GM18502 (cell line): ENCODE results near the gene ZNF276.
A peak's percentile ranks its signal among the peaks of the same experiment; 100 is the strongest.
"Not testable (repeated sequence)": the region's sequence is repeated elsewhere in the genome, so short reads cannot be mapped to it uniquely, and the experiment has no call there.

ENCODE experiments used
- ATAC-seq: cut with Tn5 transposase; IDR thresholded peaks from one replicate; pipeline ENCODE4 v1.9.1; 2021; ENCODE audit warnings: mild to moderate bottlenecking; ENCODE audit not compliant: unreplicated experiment, poor library complexity

ZNF276 gene

DNA sequence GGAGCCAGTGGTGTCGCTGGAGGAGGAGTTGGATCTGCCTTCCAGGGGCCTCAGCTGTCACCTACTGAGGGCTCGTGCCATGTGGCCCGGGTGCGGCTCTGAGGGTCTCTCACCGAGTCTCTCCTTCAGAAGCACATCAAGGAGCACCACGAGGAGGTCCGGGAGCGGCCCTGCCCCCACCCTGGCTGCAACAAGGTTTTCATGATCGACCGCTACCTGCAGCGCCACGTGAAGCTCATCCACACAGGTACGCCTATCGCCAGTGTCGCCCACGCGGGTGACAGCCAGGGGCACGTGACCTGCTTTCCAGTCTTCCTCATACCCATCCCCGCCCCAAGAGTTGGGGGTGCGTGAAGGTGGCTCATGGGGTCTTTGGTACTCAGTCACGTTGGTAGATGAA, 12.5 kb downstream of the ZNF276 start:
- no peak for ATAC-seq

DNA sequence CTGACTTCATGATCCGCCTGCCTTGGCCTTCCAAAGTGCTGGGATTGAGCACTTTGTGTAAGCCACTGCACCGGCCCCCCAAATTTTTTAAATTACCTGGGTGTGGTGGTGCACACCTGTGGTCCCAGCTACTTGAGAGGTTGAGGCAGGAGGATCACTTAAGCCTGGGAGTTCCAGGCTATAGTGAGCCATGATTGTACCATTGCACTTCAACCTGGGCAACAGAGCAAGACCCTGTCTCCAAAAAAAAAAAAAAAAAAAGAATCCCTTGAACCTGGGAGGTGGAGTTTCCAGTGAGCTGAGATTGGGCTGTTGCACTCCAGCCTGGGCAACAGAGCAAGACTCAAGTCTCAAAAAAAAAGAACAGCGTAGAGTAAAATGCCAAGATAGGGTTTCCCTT, 15.2 kb downstream of the ZNF276 start:
- ATAC-seq, result no peak

DNA sequence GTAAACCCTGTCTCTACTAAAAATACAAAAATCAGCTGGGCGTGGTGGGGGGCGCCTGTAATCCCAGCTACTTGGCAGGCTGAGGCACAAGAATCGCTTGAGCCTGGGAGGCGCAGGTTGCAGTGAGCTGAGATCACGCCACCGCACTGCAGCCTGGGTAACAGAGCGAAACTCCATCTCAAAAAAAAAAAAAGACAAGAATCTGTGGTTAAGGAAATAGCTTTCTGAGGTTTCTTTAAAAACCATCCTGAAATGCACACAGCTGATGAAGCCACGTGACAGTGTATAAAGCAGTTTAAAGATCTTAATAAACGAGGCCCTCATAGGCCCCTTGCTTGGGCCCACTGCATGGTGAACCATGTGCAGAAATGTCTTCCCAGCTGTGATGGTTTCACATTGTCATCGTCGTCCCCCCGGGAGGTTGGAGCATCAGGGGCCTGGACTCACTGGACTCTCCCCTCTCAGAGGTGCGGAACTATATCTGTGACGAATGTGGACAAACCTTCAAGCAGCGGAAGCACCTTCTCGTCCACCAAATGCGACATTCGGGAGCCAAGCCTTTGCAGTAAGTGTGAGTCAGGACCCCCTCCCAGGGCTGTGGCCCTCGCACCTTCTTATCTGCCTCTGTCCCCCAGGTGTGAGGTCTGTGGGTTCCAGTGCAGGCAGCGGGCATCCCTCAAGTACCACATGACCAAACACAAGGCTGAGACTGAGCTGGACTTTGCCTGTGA, 16.2 kb downstream of the ZNF276 start:
- ATAC-seq, result no peak

DNA sequence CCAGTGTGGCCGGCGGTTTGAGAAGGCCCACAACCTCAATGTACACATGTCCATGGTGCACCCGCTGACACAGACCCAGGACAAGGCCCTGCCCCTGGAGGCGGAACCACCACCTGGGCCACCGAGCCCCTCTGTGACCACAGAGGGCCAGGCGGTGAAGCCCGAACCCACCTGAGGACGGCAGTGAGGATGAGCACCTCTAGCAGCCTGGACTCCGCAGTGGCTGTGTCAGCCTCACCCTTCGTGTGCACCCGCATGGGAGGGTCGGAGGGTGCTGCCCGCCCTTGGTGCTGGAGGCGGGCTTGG, 16.7 kb downstream of the ZNF276 start:
- ATAC-seq, result no peak

DNA sequence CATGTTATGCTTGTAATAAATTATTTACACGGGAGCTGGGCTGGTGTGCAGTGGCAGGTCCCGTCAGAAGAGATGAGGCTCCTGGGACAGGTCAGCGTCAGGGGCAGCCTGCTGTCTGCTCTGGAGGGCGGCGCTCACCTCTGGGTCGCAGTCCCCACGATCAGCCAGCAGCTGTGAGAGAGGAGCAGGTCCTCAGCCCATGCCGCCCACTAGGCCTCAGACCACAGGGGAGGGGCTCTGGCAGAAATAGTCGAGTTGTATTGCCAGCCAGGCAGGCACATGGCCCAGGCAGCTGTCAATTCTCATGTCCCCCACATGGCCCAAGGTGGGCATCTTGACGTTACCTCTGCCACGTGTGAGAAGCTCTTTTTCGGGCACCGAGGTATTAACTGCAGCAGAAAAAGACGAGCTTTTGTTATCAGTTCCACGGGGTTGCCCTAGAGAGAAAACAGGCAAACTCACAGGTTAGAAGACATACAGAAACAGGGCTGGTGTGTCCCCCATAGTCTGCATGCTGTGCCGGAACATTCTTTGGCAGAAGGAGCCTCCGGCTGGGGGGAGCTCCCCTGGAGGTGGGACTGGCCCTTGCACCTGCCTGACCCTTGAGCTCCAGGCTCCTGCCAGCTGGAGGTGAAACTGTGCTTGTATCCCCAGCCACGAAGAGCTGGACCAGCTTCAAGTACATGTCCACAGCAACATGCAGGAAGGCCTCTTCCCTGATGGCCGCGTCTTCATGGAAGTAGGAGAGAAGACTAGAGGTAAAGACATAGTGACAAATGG, 17.4 kb downstream of the ZNF276 start:
- no peak for ATAC-seq

DNA sequence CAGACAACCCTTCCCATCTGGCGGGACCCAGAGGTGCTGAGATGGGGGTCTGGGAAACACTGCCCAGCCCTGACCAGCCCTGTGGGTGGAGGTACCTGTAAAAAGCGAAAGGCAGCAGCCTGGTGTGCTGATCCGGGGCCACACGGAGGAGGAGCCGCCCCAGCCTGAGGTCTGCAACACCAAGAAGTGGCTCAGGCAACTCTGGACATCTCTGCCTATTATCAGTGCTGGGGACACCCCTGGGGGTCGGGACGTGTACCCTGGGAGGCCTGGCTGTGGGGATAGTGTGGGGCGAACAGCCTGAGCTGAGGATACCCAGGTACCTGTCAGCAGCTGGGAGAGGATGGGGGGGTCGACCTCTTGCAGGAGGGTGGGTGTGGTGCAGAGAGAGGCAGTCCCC, 18.0 kb downstream of the ZNF276 start:
- no peak for ATAC-seq

DNA sequence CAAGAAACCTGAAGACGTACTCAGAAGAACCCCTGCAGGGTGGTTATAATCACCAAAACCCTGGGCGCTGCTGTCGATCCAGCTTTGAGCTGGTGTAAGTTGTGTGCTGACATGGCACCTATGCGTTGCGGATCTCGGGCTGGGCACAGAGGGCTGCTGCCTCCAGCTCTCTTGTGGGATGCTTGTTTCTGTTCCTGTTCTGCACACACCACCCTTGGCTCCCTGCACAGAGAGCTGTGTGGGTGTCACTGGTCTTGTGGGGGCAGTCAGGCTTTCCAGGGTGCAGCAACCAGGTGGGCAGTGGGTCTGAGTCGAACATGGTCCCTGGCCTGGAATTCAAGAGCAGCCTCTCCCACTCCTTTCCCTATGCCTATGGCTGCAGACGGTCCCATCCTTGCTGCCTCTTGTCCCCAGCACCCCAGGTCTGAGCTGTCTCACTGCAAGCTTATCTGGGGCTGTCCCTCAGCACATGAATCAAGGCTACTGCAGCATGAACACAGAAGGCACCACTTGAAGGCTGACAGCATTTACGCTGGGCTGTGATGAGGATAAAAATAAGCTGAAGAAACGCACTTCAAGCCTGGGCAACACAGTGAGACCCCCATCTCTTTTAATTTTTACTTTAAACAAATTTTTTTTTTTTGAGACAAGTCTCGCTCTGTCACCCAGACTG, 20.1 kb downstream of the ZNF276 start:
- no peak for ATAC-seq

DNA sequence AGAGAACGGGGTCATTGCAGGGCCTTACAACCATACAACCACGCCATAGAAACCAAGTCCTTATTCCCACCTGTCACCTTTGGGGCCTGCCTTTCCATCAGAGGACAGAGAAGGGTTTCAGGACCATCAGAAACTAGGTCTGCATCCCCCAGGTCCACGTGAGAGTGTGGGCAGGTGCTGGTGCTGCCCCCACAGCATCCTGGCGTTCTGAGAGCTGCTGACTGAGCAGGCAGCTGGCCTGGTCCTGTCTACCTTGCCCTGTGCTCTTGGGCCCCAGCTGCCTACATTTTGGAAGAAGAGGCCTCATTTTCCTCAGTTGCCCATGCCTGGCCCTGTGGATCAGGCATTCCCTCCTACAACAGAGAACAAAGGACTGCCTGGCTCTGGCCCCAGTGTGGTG, 21.6 kb downstream of the ZNF276 start:
- ATAC-seq, result no peak

DNA sequence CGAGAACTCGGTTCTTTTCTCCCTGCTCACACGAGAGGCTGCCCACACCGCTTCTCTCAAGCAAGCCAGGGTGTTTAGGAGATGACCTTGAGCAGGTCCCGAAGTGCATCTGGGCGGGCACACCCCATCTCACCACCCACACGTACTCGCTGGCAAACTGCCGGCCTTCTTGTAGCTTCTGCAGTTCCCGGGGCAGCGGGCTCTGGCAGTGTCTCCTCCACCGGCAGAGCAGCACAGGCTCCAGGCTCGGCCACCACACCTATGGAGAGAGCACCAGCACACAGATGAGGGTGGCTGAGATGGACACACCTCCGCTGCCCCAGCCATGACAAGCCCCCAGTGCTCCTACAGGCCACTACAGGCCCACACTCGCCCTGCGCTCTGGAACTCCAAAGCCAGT, 23.5 kb downstream of the ZNF276 start:
- ATAC-seq, result no peak

DNA sequence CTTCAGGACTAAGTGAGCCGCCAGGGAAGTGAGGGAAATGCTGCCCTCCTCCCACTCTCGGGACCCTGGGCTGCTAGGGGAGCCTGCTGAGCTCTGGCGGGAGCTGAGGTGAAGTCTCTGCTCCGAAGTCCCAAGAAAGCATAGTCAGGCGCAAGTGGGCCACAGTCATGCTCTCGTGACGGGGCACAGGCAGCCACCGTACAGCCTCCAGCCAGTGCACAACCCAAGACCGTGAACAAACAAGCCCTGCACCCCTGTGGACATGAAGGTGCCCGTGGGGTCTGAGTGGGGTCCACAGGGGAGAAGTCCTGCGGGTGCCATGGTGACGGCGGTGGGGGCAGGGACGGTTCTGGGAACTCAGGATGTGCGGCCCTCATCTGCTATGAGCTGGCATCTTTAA, 24.7 kb downstream of the ZNF276 start:
- ATAC-seq, result no peak

DNA sequence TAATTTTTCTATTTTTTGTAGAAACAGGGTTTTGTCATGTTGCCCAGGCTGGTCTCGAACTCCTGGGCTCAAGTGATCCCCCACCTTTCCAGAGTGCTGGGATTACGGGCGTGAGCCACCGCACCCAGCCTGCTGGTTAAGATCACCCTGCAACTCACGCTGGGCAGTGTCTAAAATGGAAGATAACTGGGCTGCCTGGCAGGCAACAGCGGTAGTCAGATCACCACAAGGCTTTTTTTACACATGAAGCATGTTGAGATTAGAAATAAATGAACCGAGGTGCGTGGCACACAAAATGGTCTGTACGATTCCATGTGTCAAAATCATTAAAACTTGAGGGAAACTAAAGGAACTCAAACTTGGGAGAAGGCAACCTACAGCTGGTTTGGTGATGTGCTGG, 26.7 kb downstream of the ZNF276 start:
- no peak for ATAC-seq

DNA sequence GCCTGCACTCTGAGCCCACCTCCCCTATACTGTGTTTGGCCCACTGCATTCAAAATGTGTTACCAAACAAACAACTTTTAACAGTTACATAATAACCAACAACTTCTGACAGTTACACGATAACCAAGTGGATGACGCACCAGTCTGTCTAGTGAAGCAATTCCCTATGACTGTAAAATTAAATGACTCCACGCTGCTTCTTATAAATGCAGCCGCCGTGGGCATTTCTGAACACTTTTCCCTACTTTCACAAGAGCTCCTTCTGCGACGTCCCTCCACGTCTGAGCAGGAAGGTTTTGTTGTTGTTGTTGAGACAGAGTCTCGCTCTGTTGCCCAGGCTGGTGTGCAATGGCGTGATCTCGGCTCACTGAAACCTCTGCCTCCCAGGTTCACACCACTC, 27.6 kb downstream of the ZNF276 start:
- no peak for ATAC-seq

DNA sequence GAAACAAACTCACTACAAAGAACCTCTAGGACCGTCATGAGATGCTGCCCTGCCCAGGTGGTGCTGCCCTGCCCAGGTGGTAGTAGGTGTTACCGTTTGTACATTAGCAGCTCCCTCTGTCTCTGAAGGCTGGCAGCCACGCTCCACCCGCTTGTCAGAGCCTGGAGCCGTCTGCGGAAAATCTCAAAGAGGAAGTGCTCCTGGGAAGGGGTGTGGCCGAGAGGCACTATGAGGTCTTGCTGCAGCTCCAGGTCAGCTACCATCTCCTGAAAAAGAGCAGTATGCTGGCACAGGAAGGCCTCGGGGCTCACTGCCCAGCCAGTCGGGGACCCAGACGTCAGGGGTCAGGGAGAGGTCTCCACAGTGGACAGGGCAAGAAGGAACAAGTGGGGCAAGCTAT, 28.3 kb downstream of the ZNF276 start:
- ATAC-seq, result no peak

DNA sequence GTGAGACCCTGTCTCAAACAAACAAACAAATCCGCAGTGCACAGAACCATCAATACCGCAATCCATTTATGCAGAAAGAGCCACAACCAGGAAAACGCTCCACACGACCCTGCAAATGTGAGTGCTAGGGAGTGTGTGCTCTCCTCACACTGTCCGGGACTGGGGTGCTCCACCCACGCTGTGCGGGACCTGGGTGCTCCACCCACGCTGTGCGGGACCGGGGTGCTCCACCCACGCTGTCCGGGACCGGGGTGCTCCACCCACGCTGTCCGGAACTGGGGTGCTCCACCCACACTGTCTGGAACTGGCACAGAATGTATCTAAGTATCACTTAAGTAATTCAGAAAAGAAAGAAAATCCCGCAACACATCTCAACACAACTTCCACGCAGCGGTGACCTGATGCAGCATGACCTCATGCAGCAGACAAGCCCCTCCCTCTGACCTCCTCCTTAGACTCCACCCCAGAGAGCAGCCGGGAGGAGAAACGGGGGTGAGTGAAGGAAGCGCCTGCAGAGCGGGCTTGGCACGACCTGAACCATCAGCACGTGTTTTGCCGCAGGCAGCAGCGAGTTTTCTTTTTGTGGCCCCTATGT, 38.5 kb downstream of the ZNF276 start:
- ATAC-seq, result no peak

DNA sequence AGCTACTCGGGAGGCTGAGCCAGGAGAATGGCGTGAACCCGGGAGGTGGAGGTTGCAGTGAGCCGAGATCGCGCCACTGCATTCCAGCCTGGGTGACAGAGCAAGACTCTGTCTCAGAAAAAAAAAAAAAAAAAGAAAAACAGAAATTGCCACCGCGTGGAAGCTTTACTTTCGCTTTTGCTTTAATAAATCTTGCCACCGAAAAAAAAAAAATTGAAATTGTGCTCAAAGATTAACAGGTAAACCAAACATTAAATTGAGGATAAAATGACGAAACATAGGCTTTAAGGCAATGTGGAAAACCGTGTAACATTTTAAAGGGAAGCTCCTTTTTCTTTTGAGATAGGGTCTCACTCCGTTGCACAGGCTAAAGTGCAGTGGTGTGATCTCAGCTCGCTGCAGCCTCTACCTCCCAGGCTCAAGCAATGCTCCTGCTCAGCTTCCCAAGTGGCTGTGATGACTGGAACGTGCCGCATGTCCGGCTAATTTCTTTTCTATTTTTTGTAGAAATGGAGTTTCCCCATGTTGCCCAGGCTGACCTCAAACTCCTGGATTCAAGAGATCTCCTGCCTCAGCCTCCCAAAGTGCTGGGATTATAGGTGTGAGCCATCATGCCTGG, 40.1 kb downstream of the ZNF276 start:
- ATAC-seq, result no peak

DNA sequence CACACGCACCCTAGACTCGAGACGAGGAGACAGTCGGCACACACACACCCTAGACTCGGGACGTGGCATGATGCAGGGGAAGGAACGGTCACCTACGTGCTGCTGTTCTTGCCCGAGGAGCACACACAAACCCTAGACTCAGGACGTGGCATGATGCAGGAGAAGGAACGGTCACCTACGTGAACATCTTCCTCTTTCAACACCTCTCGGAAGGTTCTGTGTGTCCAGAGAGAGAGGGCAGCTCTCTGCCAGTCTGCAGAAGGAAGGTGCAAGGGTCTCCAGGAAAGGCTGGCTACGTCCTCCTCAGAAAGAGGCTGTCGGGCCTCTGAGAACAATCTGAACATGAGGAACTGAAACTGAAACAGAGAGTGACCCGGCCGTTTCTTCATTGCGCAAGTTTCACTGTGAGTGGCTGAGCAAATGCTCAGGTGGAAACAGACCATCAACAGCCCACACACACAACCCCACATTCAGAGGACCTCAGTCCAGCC, 43.4 kb downstream of the ZNF276 start:
- ATAC-seq, result peak; percentile 88

DNA sequence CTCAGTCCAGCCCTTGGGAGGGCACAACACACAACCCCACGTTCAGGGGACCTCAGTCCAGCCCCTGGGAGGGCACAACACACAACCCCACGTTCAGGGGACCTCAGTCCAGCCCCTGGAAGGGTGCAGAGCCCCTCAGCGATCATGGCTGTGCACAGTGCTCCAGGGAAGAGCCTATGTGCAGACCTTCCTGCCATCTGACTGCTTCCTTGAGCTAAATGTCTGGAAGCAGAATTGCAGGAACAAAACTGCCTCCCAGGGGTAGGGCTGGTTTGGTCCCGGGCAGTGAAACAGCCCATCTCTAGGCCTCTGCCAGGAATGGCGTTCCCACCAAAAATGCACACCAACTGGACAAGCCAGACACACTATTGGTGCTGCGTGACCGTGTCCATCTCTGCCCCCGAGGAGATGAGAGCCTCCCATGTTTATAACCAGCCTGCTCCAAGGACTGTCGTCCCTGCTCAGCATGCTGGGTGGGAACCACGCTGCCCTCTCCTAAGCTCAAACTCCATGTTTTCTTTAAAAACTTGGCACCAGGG, 44.0 kb downstream of the ZNF276 start:
- ATAC-seq, result no peak

DNA sequence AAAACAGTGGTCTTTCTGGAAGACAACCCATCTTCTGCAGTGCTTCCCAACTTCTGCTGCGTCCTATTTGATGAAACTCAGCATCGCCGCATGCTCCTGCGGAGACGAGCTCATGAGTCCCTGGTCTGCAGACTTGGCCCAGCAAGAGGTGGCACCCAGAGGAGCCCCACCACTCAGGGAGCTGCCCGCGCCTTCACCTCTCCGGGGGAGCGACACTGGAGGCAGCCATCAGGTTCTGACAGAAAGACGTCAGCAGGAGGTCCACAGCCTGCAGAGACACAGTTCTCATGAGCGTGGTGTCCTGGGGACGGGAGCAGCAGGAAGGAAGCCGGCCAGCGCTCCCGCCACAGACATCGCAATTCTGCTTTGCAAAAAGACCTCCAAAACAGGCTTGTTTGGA, 49.0 kb downstream of the ZNF276 start:
- no peak for ATAC-seq

DNA sequence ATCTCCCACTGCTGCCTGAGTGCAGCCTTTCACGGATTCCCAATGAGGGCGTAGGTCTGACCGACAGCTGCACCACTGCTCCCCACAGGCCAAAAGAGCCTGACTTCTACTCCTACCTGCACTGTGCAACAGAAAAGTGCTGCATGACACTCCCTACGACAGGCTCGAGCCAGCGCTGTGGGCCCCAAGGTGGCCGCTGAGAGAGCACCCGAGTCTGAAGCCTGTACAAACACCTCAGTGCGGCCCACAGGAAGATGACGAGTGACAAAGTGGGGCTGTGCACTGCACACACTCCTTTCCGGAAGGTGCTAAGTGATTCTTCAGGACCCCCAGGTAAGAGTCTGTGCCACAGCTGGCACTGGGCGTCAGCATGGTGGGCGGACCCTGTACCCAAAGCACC, 53.9 kb downstream of the ZNF276 start:
- ATAC-seq, result no peak

DNA sequence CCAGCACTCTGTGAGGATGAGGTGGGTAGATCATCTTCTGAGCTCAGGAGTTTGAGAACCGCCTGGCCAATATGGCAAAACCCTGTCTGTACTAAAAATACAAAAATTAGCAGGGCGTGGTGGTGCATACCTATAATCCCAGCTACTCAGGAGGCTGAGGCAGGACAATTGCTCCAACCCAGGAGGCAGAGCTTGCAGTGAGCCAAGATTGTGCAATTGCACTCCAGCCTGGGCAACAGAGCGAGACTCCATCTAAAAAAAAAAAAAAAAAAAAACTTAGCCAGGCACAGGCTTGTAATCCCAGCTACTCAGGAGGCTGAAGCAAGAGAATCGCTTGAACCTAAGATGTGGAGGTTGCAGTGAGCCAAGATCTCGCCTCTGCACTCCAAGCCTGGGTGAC, 56.9 kb downstream of the ZNF276 start:
- not testable (repeated sequence) for ATAC-seq
